Fibroblast of lung (primary cell): ENCODE results near the gene TRAPPC14. TPM values are rescaled to one million over a fixed set of nuclear protein-coding genes. Genes with fewer than 3 reads are reported as not detected.

Experiments used
- DNase-seq, 2 donors: peaks; one replicate each; pipeline versions ENCODE4 v3.0.0 to v3.0.0-alpha.2; 2010; ENCODE audit warnings: low read depth in 2 of 2
- H2AFZ ChIP-seq: 2 replicates; pipeline ENCODE4 v1.5.1; 2012; ENCODE audit warnings: low read length, control low read depth, inconsistent platforms
- H3K27ac ChIP-seq: 2 replicates; pipeline ENCODE4 v1.5.1; 2011; ENCODE audit warnings: low read length, control low read depth; ENCODE audit not compliant: insufficient read depth
- H3K27me3 ChIP-seq: 2 replicates; pipeline ENCODE4 v1.5.1; 2011; ENCODE audit warnings: mild to moderate bottlenecking, low read length; ENCODE audit not compliant: control insufficient read depth, insufficient read depth
- H3K36me3 ChIP-seq: 2 replicates; pipeline ENCODE4 v1.5.1; 2011; ENCODE audit warnings: low read length; ENCODE audit not compliant: control insufficient read depth, insufficient read depth
- H3K4me1 ChIP-seq: 2 replicates; pipeline ENCODE4 v1.5.1; 2011; ENCODE audit warnings: low read length; ENCODE audit not compliant: control insufficient read depth, insufficient read depth; ENCODE audit errors: extremely low read depth
- H3K4me2 ChIP-seq: 2 replicates; pipeline ENCODE4 v1.5.1; 2011; ENCODE audit warnings: low read length, control low read depth; ENCODE audit not compliant: insufficient read depth; ENCODE audit errors: extremely low read depth
- H3K4me3 ChIP-seq, 4 experiments: fragments of 200-600 bp in 1 of 4; sonication (generic) in 1 of 4; replicated peaks in 1 of 4; 2 replicates each; pipeline ENCODE4 v1.5.1; 2011 to 2016; ENCODE audit warnings: low read length in 4 of 4, low read depth in 3 of 4, mild to moderate bottlenecking in 3 of 4, control low read depth in 2 of 4, inconsistent platforms in 1 of 4, mixed read lengths in 1 of 4; ENCODE audit not compliant: insufficient read depth in 1 of 4; ENCODE audit errors: control extremely low read depth in 1 of 4
- H3K79me2 ChIP-seq: 2 replicates; pipeline ENCODE4 v1.5.1; 2012; ENCODE audit warnings: mild to moderate bottlenecking, low read length, inconsistent platforms; ENCODE audit not compliant: control insufficient read depth, insufficient read depth
- H3K9ac ChIP-seq: 2 replicates; pipeline ENCODE4 v1.5.1; 2011; ENCODE audit warnings: mild to moderate bottlenecking, low read length, control low read depth; ENCODE audit not compliant: insufficient read depth
- H3K9me3 ChIP-seq: 2 replicates; pipeline ENCODE4 v1.5.1; 2012; ENCODE audit warnings: low read depth, low read length; ENCODE audit not compliant: control insufficient read depth, insufficient read depth
- H4K20me1 ChIP-seq: 2 replicates; pipeline ENCODE4 v1.5.1; 2011; ENCODE audit warnings: low read length; ENCODE audit not compliant: control insufficient read depth, insufficient read depth; ENCODE audit errors: extremely low read depth
- CTCF ChIP-seq, 2 donors: IDR thresholded peaks in 1 of 2; conservative IDR thresholded peaks in 1 of 2; 1 replicate in 1 of 2; 2 replicates in 1 of 2; pipeline ENCODE4 v1.5.1; 2011 to 2012; ENCODE audit warnings: low read length in 2 of 2, control low read depth in 1 of 2, inconsistent platforms in 1 of 2, low read depth in 1 of 2, mild to moderate bottlenecking in 1 of 2
- EZH2 ChIP-seq: IDR thresholded peaks from 2 replicates; pipeline ENCODE4 v1.5.1; 2012; ENCODE audit warnings: low read length, control low read depth, mild to moderate bottlenecking; ENCODE audit errors: missing control alignments
- polyA plus RNA-seq, 2 donors: library from polyadenylated mRNA; depleted of rRNA in 1 of 2; stranded (reverse) in 1 of 2; unstranded in 1 of 2; fragments of >200 nt; gene quantifications; 2 replicates each; pipeline ENCODE4 v1.2.1, GENCODE V29; 2011 to 2012; ENCODE audit warnings: missing spikeins in 1 of 2
- total RNA-seq: library from RNA; depleted of rRNA; stranded (reverse); fragments of >200 nt; gene quantifications from 2 replicates; pipeline ENCODE4 v1.2.1, GENCODE V29; 2014

The TRAPPC14 gene
- total and polyA plus RNA-seq, 2 donors (not counting 1 experiment from before 2014, with no cell fraction given) = 1.9 to 5.9 TPM

GRCh38 chr7:100127866-100128636, 30.5 kb downstream of the TRAPPC14 start:
- Histone ChIP-seq H3K27me3 (no peaks in the 10 kb centered on the region), H3K9ac (peak overlapping the region; percentile 92), H3K27ac (peak overlapping the region; percentile 95), H2AFZ (peak overlapping the region; percentile 86), H3K4me1 (peaks cover 3% of the 10 kb centered on the region), H3K79me2 (no peaks in the 10 kb centered on the region), H3K36me3 (peaks cover 3% of the 10 kb centered on the region), H3K4me2 (peak overlapping the region; percentile 86), H3K4me3 (peak overlapping the region; percentile 43 to 95 (median 78)), H3K9me3 (no peaks in the 10 kb centered on the region), H4K20me1 (no peaks in the 10 kb centered on the region)
- TF ChIP-seq EZH2 = no peak
- no peak for TF ChIP-seq CTCF (conservative IDR thresholded peaks at IDR 0.05 in 1 of 2, IDR thresholded peaks at IDR 0.05 in 1 of 2; ENCODE audit: low read depth in 1 of 2, low read length in 2 of 2)
- no peak for DNase-seq

GRCh38 chr7:100126931-100127865, 31.3 kb downstream of the TRAPPC14 start, which contains the start of gene MBLAC1:
Gene MBLAC1, plus strand, starts transcription at chr7:100126967. Its CDS starts 429 bp downstream, at chr7:100127396.
- Histone ChIP-seq H3K4me2 (peak within 1 kb of the TSS; percentile 90), H3K27ac (peak within 1 kb of the TSS; percentile 95), H3K4me1 (peaks cover 3% of the 10 kb centered on the region), H3K36me3 (peaks cover 3% of the 10 kb centered on the region), H3K9me3 (no peaks in the 10 kb centered on the region), H3K27me3 (no peaks in the 10 kb centered on the region), H3K79me2 (no peaks in the 10 kb centered on the region), H4K20me1 (no peaks in the 10 kb centered on the region), H3K4me3 (peak within 1 kb of the TSS; percentile 71 to 95 (median 89)), H3K9ac (peak within 1 kb of the TSS; percentile 92), H2AFZ (peak within 1 kb of the TSS; percentile 96)
- TF ChIP-seq EZH2 (no peak), CTCF (conservative IDR thresholded peaks at IDR 0.05 in 1 of 2, IDR thresholded peaks at IDR 0.05 in 1 of 2; ENCODE audit: low read depth in 1 of 2, low read length in 2 of 2) (no peak)
- peak; percentile 90 to 95 for DNase-seq
